Left lobe of liver (tissue), 2 donors: ENCODE results near the gene SH3RF1. TPM values are rescaled to one million over a fixed set of nuclear protein-coding genes. Genes with fewer than 3 reads are reported as not detected.

Experiments used
- ATAC-seq: fragments of 200-7000 bp; cut with Tn5 transposase; one replicate; pipeline ENCODE4 v1.9.1; 2020; ENCODE audit warnings: mild to moderate bottlenecking, moderate library complexity
- DNase-seq: peaks from one replicate; pipeline ENCODE4 v3.0.0-alpha.2; 2020; ENCODE audit warnings: low spot score
- total RNA-seq: library from RNA; stranded (reverse); gene quantifications from one replicate; pipeline ENCODE4 v1.2.1, GENCODE V29; 2021
- donor health status: DM: no; HTN: no; CAD: no; lungs with moderate emphysema.
- donor health status: DM: no; HTN: yes; CAD: no.

Gene SH3RF1
- total RNA-seq, 1 donor from 2014 or later, result 7.2 TPM

DNA sequence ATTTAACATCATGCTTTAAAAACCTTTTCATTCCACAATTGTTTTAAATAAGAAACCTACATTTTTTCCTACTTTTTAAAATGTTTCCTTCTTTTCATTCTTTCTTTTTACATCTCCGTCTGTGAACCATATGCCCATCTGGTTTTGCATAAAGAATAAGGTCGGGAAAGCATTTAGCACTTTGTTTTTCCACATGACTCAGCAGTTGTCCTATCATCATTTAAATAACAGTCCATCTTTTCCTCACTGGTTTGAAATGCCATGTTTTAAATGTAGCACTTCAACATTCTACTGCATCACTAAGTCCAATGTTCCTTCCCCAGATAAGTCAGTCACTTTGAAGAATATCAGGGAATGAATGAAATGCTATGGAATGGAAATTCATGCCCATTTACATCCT lies 128.4 kb downstream of the SH3RF1 start:
- ATAC-seq, result no peak
- no peak for DNase-seq

DNA sequence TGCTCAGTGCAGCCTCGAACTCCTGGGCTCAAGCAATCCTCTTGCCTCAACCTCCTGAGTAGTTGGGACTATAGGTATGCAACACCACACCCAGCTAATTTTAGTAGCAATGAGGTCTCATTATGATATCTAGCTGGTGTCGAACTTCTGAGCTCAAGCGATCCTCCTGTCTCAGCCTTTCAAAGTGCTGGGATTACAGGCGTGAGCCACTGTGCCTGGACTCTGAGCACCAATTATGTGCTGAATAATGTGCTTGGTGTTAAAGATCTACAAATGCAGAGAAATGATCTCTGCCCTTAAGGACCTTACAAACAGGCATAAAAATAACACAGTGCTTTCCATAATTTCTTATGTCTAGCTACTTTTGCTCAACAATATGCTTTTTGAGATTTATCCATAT lies 131.7 kb downstream of the SH3RF1 start:
- ATAC-seq, result no peak
- DNase-seq, result no peak

DNA sequence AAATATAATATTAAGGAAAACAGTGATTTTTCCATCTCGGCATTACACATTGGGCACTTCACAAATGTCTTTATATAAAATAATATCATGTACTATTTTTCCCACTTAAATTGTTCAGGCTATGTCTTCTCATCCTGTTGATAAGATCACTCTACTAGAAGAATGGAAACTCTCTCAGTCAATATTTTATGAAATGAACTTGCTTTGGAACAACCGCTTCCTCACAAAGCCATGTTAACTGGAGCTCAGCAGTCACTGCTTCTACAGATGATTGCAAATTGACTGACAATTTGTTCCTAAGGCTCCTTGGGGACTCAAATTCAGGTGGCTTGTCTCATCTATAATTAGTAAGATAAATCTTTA lies 133.2 kb downstream of the SH3RF1 start:
- DNase-seq (no peak), ATAC-seq (no peak)

DNA sequence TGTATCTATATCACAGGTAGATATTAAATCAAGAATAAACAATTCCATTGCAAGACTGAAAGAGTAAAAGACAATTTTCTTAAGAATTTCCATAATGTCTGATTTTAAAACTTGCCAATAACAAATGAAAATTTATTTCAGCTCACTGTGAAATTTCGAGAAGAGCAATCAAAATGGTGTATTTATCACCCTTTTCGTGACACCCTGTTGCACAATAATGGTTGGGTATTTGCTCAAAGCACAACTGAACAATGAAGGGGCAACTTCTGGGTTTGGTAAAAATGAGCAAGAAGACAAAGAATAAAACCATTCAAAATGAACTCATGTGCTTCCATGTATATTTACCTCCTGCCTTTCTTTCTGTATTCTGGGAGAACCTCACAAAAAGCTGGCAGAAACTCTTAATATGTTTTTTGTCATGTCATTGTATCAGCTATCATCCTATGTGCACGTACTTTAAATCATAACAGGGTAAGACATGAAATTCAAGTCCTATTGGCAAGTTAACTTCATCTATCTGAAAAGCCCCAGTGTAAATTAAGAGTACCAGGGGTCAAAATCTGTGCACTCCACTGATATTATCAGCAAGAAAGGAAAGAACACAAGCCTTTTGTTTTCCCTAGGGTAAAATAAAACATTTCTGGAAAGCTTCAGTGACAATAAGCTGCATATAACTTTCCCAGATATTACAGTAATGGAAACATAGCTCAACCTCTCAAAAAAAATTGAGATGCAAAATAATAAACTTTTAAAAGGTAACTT lies 133.8 kb downstream of the SH3RF1 start:
- ATAC-seq (no peak), DNase-seq (no peak)

DNA sequence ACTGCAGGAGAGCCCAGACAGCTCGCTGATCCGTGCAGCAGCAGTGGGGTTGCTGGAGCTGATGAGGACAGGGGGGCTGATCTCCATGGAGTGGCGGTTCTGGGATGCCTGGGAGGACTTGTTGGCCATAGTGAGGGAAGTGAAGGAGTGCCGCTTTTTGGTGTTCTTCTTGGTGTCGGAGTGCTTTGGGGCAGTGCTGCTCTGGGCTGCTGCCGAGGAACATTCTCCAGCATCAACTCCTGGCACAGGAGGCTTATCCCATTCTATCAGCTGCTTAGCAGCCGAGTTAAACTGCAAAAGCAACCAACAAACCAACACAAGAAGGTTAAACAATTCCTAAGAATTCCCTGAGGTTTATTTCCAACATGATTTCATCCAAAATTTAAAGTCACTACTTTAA lies 134.4 kb downstream of the SH3RF1 start:
- no peak for DNase-seq
- ATAC-seq, result no peak

DNA sequence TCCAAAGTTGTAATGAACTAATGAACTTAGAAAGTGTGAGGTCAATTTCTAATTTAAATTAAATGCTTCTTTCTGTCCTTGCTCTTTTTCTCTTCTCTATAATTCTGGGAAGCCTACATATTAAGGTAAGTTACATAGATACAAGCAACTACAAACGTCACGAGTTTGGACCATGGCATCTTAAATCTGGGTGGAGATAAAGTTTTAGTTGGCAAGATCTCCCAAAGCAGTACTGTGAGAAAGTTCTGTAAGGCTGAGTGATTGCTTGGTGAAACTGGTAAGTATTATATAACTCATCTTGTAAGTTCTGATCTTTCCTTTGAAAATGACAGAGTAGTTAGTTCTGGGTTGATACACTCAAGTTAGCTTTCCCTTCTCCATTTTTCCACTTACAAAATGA lies 135.0 kb downstream of the SH3RF1 start:
- ATAC-seq, result no peak
- DNase-seq, result no peak

DNA sequence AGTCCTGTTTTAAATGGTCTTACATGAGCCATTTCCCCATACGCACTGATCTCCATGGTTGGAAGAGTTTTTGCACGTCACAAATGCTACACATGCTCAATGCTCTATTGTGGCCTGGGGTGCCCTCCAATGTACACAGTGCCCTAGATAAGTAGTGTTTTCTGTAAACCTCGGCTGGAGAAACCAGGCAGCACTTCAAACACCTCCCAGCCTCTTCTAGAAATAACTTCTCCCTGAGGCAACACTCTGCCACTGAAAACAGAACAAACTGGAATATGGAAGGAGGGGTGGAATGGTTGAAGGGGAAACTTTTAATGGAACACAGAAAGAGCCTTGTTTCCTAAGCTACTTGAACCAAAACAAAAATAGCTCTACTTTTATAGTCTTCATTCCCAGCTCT lies 136.8 kb downstream of the SH3RF1 start:
- DNase-seq (peak; percentile 55), ATAC-seq (peak; percentile 80)

DNA sequence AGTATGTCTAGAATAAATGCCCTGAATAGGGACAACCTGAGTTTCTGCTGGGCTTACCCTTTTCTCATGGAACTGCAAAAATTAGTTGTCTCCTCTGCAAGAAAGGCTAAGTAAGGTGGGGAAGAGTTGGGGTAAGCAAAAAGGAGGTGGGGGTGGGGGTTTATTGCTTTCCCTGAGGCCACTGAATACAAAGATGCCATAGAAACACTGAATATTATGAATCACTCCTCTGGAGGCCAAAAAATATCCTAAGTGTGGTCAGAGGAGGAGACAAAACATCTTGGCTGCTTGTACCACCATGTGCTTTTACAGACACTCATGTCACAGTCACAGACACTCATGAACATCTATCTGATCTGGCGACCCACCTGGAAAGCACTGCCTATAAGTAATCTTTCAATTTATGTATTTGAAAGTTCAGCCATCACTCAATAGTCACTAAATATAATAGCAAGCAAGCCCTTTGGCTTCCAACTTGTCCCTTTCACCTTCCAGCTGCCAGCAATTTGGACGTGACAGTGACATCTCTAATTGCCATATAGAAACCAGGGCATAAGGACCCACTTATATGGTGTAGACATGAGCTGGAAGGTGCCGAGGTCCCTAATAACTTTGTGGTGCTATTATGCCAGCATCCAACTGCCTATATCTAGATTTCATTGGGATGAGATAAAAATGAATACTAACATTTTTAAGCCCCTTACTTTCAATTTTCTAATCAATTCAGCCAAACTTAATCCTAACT lies 138.0 kb downstream of the SH3RF1 start:
- ATAC-seq (no peak), DNase-seq (no peak)

DNA sequence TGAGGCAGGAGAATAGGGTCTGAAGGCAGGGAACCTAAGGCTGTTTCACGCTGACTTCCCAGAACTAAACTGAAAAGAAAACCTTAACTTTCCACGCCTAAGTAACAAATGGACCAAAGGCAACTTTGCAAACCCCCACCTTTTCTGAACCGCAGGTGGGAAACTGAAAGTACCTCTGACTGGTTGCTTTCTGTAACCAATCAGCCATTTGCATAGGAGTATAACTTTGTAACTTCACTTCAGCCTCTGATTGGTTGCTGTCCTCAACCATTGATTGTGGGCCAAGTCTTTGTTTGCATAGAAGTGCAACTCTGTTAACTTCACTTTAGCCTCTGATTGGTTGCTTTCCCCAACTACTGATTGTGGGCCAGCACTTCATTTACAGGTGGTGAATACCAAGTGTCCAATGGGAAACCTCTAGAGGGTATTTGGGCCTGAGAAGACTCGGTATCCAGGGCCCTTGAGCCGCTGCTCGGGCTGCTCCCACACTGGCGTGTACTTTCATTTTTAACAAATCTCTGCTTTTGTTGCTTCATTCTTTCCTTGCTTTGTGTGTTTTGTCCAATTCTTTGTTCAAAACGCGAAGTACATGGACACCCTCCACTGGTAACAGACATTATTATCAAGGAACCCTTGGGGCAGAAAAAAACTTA lies 139.1 kb downstream of the SH3RF1 start:
- no peak for DNase-seq
- no peak for ATAC-seq

DNA sequence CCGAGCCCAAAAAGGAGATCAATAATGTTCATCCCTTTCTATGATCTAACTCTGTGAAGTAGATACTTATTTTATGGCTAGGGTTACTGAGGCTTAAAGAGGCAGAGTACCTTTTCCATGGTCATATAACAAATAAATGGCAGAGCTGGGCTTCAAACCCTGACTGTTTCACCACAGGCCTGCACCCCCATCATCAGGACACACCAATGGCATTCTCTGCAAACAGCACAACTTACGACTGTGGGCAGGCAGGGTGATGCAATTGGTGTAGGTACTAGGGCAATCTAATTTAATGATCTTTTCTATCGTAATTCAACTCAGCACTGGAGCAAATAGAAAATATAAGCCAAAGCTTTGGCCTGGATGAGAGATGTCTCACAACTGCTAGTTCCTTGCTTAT lies 141.9 kb downstream of the SH3RF1 start:
- peak; percentile 72 for ATAC-seq

DNA sequence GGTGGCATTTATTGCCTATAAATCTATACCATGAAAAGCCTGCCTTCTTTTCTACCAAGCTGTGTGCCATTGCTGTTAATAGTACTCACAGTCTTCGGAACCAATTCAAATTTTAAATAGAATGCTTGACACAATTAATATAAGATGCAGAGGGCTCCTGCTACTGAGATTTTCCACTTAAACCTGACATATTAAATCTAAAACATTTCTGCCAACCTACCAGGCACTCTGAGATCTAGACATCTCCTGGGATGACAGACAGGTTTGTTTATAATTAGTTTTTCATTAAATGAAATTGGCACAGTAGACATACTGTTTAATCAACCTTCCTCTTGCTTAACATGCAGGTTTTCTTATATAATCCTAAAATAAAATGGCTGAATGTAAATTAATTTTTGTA lies 143.4 kb downstream of the SH3RF1 start:
- ATAC-seq, result no peak
- no peak for DNase-seq

More for the DNA sequence above, 141.9 kb downstream of the SH3RF1 start:
- peak; percentile 70 for DNase-seq

DNA sequence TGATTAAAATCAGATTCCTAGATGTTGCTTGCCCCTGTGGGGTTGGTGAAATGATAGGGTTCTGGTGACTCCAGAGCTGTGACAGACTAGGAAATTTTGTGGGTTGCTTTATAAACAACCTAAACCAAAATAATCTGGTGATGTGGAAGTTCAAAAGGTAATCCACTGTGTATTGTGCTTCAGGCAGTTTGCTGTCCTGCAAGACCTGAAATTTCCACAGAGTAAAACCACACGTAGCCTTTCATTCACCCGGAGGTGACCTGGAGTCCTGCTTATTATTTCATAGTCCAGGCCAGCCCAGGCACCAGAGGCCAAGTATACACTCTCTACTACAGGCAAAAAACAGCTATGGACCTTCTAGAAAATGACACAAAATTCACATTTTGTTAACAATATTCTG lies 146.1 kb downstream of the SH3RF1 start:
- ATAC-seq, result peak; percentile 85
- DNase-seq, result peak; percentile 66

DNA sequence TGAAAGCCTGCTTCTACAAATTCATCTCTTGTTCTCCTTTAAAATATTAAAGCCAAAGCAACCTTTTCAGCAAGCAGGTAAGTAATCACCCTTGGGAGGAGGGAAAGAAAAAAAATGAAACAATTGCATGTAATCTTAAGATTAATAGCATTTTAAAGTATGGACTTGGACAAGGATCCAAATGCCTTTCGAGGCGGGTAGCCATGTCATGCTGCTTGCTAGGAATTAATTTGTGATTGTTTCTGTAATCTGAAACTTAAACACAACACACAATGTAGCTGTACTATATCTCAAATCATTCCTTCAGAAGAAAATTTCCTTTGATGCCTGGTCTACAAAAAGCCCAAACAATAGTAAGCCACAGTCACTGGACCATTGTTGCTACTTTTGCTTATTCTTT lies 148.3 kb downstream of the SH3RF1 start:
- DNase-seq (no peak), ATAC-seq (no peak)

DNA sequence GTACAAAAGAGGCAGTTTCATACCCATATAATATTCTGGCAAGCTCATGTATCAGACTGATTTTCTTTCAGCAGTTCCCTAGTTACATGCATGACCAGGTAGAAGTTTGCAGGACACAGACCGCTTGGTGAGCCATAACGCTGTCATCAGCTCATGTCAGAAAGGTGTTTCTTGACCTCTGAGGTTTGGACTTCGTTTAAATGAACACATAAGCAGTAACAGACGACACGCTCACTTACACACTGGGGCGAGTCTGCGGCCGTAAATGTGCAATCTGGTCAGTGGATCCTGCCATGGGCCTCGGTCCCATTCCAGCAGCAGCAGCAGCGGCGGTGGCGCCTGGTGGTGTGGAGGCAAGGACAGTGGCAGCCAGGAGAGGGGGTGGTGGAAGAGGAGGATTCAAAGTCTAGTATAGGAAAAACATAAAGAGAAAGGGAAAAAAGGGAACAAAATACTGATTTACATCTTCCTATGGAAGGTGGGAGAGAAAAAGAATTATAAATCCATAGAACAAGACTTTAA lies 148.8 kb downstream of the SH3RF1 start:
- DNase-seq, result no peak
- ATAC-seq, result no peak

DNA sequence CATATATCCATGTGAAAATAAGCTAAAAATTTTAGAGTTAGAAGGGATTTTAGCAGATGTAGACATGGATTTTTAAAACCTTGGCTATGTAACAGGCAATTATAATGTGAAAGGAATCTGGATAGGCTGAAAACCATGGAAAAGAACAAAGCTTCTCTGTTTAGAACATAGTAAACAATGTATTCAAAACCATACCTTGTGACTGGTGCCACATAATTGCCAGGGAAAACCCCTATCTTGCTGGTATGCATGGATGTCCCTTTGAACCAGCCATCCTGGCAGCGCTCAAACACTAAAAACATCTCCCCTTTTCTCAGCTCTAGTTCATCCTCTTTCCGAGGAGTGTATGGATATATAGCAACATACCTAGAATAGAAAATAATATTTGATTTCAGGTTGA lies 150.1 kb downstream of the SH3RF1 start:
- no peak for DNase-seq
- no peak for ATAC-seq

DNA sequence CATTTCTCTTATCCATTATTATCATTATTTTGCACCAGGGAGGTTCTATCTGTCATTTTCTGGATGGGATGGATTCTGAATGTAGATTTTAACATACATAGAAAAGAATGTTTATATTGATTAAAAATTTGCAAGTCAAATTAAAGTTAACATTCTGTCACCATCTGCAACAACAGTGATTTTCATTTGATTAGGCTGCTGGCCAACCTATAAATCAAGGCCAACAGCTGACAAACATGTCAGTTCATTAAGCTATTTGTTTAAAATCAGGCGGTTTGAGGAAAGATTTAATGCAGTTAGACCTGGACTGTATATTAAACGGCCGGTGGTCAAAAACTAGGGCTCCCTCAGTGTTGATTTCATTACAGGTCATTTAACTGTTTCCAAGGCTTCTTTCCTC lies 151.2 kb downstream of the SH3RF1 start:
- DNase-seq (no peak), ATAC-seq (no peak)

DNA sequence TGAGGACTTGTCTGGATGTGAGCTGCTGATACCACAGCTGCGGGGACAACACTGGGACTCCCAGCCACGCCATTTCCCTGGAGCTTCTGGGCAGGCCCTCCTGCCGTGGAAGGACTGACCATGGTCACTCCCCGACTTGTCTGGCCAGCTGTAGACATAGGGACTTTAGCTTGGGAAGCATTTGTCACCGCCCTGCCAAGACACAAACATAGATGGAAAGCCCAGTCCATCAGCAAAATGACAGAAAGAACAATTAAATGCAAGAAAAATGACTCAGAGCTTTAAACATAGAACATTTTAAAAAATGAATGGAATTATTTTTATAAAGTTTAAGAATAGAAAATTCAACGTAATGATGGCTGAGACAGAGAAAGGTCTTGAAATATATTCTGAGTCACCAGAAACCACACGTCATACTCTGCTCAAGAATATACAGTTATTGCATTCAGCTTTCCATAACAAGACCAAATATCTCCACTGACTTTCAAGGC lies 153.1 kb downstream of the SH3RF1 start:
- ATAC-seq (no peak), DNase-seq (no peak)

DNA sequence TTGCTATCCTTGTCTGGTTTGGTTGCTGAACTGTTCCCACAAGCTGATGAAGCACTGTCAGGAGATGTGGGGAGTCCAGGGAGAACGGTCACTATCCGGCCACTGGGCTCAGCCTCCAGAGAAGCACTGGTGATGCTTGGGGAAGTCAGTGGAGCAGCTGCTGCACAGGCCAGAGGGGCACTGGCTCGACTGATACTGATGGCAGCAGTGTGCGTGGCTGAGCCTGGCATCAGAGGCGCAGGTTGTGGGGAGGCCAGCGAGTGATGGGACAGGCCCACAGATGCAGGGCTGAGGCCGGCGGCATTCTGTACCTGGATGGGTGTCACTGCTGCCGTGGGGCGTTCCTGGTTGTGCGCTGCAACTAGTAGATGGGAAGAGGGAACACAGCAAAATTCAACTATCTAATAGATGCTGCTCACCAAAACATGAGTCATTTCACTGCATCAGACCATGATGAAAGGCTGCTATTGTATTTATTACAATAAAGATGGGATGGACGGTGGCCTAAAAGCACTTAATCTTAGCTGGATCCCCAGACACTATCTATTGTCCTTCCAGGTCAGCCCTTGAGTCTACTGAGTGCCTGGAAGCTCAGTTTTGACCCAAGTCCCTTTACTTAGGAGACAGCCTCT lies 154.4 kb downstream of the SH3RF1 start:
- no peak for DNase-seq
- ATAC-seq, result no peak

DNA sequence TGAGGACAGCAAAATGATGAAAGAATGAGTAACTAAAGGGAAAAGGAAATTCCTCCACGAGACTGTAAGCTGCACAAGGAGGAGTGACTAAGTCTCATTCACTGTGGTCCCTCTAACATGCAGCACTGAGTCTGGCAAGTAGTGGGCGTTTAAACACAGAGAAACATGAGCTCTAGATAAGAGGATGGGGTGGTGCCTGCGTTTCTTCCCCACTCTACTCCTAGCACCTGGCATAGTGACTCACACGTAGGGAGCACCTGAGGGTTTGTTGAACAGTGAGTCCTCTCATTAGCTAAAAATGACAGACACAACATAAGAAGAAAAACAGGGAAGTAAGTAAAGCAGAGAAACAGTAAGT lies 154.9 kb downstream of the SH3RF1 start:
- DNase-seq, result no peak
- ATAC-seq, result no peak

DNA sequence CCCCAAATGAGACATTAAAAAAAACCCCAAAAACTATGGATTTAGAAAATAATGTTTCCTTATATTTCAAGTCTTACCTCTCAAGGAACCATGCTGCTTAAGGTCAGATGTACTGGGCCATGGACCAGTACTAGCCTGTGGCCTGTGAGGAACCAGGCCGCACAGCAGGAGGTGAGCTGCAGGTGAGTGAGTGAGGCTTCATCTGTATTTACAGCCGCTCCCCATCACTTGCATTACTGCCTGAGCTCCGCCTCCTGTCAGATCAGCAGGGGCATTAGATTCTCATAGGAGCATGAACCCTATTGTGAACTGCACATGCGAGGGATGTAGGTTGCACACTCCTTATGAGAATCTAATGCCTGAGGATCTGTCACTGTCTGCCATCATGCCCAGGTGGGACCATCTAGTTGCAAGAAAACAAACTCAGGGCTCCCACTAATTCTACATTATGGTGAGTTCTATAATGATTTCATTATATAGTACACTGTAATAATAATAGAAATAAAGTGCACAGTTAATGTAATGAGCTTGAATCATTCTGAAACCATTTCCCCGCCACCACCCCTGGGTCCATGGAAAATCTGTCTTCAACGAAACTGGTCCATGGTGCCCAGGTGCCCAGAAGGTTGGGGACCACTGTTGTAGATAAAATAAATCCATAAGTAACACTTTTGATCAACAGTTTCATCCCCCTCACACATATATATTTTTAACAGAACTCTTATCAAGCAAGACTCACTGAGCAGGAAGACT lies 155.4 kb downstream of the SH3RF1 start:
- ATAC-seq, result peak; percentile 46
- DNase-seq, result no peak
